B cell (primary cell): ENCODE measurements around the gene CEMIP.

Experiments
- EZH2 ChIP-seq: IDR thresholded peaks from 2 replicates; pipeline ENCODE4 v1.6.1; 2012; ENCODE audit warnings: borderline replicate concordance, low read depth, mild to moderate bottlenecking, moderate library complexity, low read length; ENCODE audit not compliant: insufficient read depth, poor library complexity, severe bottlenecking
- TF ChIP-seq, protein P1 (sequence below): fragments of 200-600 bp; IDR thresholded peaks from one replicate; pipeline ENCODE4 v1.8.0; 2022; ENCODE audit warnings: antibody characterized with exemption, mild to moderate bottlenecking

- no peak for TF ChIP-seq EZH2
- TF ChIP-seq, protein P1, sequence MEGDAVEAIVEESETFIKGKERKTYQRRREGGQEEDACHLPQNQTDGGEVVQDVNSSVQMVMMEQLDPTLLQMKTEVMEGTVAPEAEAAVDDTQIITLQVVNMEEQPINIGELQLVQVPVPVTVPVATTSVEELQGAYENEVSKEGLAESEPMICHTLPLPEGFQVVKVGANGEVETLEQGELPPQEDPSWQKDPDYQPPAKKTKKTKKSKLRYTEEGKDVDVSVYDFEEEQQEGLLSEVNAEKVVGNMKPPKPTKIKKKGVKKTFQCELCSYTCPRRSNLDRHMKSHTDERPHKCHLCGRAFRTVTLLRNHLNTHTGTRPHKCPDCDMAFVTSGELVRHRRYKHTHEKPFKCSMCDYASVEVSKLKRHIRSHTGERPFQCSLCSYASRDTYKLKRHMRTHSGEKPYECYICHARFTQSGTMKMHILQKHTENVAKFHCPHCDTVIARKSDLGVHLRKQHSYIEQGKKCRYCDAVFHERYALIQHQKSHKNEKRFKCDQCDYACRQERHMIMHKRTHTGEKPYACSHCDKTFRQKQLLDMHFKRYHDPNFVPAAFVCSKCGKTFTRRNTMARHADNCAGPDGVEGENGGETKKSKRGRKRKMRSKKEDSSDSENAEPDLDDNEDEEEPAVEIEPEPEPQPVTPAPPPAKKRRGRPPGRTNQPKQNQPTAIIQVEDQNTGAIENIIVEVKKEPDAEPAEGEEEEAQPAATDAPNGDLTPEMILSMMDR: no peak
These were observed 25.9 kb downstream of the CEMIP start for GRCh38 chr15:80804970-80805495.
